ENCODE measurements around the gene MYRF. TPM values are rescaled to one million over a fixed set of nuclear protein-coding genes. Genes with fewer than 3 reads are reported as not detected.

Gene MYRF
- polyA plus RNA-seq, 1 donor (not counting 4 experiments of a cell fraction or from before 2014, with no cell fraction given) = 0.14 TPM

- FAIRE-seq = no peak
- Histone ChIP-seq H3K4me2 (ENCODE audit: control insufficient read depth, extremely low read depth, insufficient read depth, low read depth, low read length) (no peak overlapping the region), H3K4me1 (ENCODE audit: control insufficient read depth, extremely low read depth, insufficient read depth, low read length) (no peaks in the 10 kb centered on the region), H3K9me1 (ENCODE audit: control insufficient read depth, extremely low read depth, insufficient read depth, low read length) (no peaks in the 10 kb centered on the region), H3K79me2 (ENCODE audit: control insufficient read depth, insufficient read depth, low read length) (no peaks in the 10 kb centered on the region), H3K27ac (ENCODE audit: control insufficient read depth, insufficient read depth, low read length) (no peak overlapping the region), H3K9ac (ENCODE audit: control insufficient read depth, extremely low read depth, insufficient read depth, low read length) (no peak overlapping the region), H3K4me3 (ENCODE audit: control insufficient read depth in 2 of 3, extremely low read depth in 1 of 3, insufficient read depth in 2 of 3, low read depth in 1 of 3, low read length in 3 of 3) (no peak overlapping the region), H3K9me3 (ENCODE audit: control insufficient read depth, low read depth, low read length) (no peaks in the 10 kb centered on the region), H3K36me3 (ENCODE audit: control insufficient read depth in 2 of 2, extremely low read depth in 1 of 2, insufficient read depth in 2 of 2, low read length in 2 of 2) (no peaks in the 10 kb centered on the region), H4K20me1 (ENCODE audit: control insufficient read depth, extremely low read depth, insufficient read depth, low read length) (no peaks in the 10 kb centered on the region), H3K27me3 (ENCODE audit: control insufficient read depth, extremely low read depth, insufficient read depth, low read length) (peaks cover 56% of the 10 kb centered on the region), H2AFZ (ENCODE audit: control insufficient read depth, low read length) (no peak overlapping the region)
- DNase-seq (ENCODE audit: low read depth, low spot score) = no peak
- dilution Hi-C loops (cut with MboI; ENCODE audit: extremely low pct_ligation_motif_present, low sequenced_read_pairs) = no loop called here
- TF ChIP-seq EZH2 (IDR thresholded peaks at IDR 0.05; ENCODE audit: low read length) = no peak
- TF ChIP-seq, protein P1, sequence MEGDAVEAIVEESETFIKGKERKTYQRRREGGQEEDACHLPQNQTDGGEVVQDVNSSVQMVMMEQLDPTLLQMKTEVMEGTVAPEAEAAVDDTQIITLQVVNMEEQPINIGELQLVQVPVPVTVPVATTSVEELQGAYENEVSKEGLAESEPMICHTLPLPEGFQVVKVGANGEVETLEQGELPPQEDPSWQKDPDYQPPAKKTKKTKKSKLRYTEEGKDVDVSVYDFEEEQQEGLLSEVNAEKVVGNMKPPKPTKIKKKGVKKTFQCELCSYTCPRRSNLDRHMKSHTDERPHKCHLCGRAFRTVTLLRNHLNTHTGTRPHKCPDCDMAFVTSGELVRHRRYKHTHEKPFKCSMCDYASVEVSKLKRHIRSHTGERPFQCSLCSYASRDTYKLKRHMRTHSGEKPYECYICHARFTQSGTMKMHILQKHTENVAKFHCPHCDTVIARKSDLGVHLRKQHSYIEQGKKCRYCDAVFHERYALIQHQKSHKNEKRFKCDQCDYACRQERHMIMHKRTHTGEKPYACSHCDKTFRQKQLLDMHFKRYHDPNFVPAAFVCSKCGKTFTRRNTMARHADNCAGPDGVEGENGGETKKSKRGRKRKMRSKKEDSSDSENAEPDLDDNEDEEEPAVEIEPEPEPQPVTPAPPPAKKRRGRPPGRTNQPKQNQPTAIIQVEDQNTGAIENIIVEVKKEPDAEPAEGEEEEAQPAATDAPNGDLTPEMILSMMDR (optimal IDR thresholded peaks at IDR 0.05 in 1 of 3, IDR thresholded peaks at IDR 0.05 in 1 of 3, conservative IDR thresholded peaks at IDR 0.05 in 1 of 3; ENCODE audit: extremely low read depth in 1 of 3, insufficient read depth in 2 of 3, low read length in 3 of 3) = no peak
Measured at GRCh38 chr11:61712314-61712713, 40.1 kb upstream of the MYRF start.

GRCh38 chr11:61712846-61713245, 39.6 kb upstream of the MYRF start:
- Histone ChIP-seq H3K4me3 (ENCODE audit: control insufficient read depth in 2 of 3, extremely low read depth in 1 of 3, insufficient read depth in 2 of 3, low read depth in 1 of 3, low read length in 3 of 3) (no peak overlapping the region), H3K79me2 (ENCODE audit: control insufficient read depth, insufficient read depth, low read length) (no peaks in the 10 kb centered on the region), H3K27ac (ENCODE audit: control insufficient read depth, insufficient read depth, low read length) (no peak overlapping the region), H2AFZ (ENCODE audit: control insufficient read depth, low read length) (no peak overlapping the region), H3K4me2 (ENCODE audit: control insufficient read depth, extremely low read depth, insufficient read depth, low read depth, low read length) (no peak overlapping the region), H3K27me3 (ENCODE audit: control insufficient read depth, extremely low read depth, insufficient read depth, low read length) (peaks cover 61% of the 10 kb centered on the region), H3K4me1 (ENCODE audit: control insufficient read depth, extremely low read depth, insufficient read depth, low read length) (no peaks in the 10 kb centered on the region), H3K36me3 (ENCODE audit: control insufficient read depth in 2 of 2, extremely low read depth in 1 of 2, insufficient read depth in 2 of 2, low read length in 2 of 2) (no peaks in the 10 kb centered on the region), H3K9me3 (ENCODE audit: control insufficient read depth, low read depth, low read length) (no peaks in the 10 kb centered on the region), H4K20me1 (ENCODE audit: control insufficient read depth, extremely low read depth, insufficient read depth, low read length) (no peaks in the 10 kb centered on the region), H3K9me1 (ENCODE audit: control insufficient read depth, extremely low read depth, insufficient read depth, low read length) (no peaks in the 10 kb centered on the region), H3K9ac (ENCODE audit: control insufficient read depth, extremely low read depth, insufficient read depth, low read length) (no peak overlapping the region)
- FAIRE-seq = no peak
- dilution Hi-C loops (cut with MboI; ENCODE audit: extremely low pct_ligation_motif_present, low sequenced_read_pairs) = no loop called here
- TF ChIP-seq, protein P1 (optimal IDR thresholded peaks at IDR 0.05 in 1 of 3, IDR thresholded peaks at IDR 0.05 in 1 of 3, conservative IDR thresholded peaks at IDR 0.05 in 1 of 3; ENCODE audit: extremely low read depth in 1 of 3, insufficient read depth in 2 of 3, low read length in 3 of 3) = no peak
- TF ChIP-seq EZH2 (IDR thresholded peaks at IDR 0.05; ENCODE audit: low read length) = no peak
- DNase-seq (ENCODE audit: low read depth, low spot score) = no peak

Data from keratinocyte (primary cell).